ENCODE measurements around the gene LRRC58. TPM values are rescaled to one million over a fixed set of nuclear protein-coding genes. Genes with fewer than 3 reads are reported as not detected.

LRRC58 gene
- total RNA-seq (2021; ENCODE audit: unreplicated experiment) (34.8 TPM), Bru-seq, nascent RNA (percentile 93 among the genes with signal in this experiment), BruChase-seq, experiment 1, labeled RNA remaining after a 6-hour chase (percentile 98 among the genes with signal in this experiment), BruChase-seq, experiment 2, labeled RNA remaining after a 2-hour chase (percentile 96 among the genes with signal in this experiment)
- polyA plus RNA-seq (2012) = 4.9 and 7.3 TPM in 2 replicates
- long read RNA-seq, full-length matches to known transcripts = 83 of 102 reads
- long read RNA-seq, partial matches to known transcripts = 2 of 102 reads
- long read RNA-seq, other reads (novel, unspliced or antisense) = 17 of 102 reads

DNA sequence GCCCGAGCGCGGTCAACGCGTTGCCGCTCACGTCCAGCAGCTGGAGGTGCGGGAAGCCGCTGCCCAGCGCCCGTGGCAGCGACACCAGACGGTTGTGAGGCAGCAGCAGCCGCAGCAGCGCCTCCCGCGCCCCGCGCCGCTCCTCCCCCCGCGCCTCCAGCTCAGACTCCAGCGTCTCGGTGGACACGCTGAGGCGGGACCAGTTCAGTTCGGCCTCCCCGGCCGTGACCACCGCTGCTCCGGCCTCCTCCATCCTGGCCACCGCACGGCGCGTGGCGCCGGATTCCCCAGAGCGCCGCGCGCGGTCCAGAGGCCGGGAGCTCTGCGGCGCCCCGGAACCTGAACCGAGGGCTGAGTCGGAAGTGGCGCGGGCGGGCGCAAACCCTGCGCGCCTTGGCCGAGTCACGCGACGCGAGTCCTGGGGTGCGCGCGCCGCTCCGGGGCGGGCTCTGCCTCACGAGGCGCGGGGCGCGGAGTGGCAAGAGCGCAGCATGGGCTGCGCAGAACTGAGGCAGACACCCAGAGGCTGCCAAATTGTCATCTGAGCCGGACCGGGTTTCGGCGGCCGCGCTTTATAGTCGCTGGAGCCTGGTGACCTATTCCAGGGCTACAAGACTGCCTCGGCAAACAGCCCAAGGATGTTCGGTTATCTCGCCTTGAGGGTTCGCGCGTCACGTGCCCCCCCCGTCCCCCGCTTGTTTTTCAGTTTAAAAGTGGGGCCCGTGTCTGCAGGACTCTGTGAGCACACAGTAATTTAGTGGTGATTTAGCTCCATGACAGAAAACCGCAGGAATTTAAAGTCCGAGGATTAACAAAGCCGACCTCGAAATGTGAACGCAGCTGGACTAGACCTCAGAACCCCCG is at the start of gene LRRC58:
LRRC58 (minus strand) TSS at position 364 of the 864 bp plus-strand sequence; CDS start at position 253, 111 bp downstream.
- Histone ChIP-seq H3K4me2 (ENCODE audit: low read length) (peak within 1 kb of the TSS; percentile 96), H3K36me3 (ENCODE audit: control insufficient read depth in 1 of 2, insufficient read depth in 2 of 2, low read length in 2 of 2) (peaks cover 3% of the 10 kb centered on the region in 2 experiments; a peak in 1 of 4 replicates), H3K27me3 (ENCODE audit: insufficient read depth, low read length) (no peaks in the 10 kb centered on the region), H3K9me3 (ENCODE audit: control insufficient read depth in 1 of 2, insufficient read depth in 1 of 2, low read depth in 1 of 2, low read length in 2 of 2) (no peaks in the 10 kb centered on the region), H3K4me3 (replicated peaks in 1 of 2; ENCODE audit: low read depth in 1 of 2, low read length in 2 of 2) (peak within 1 kb of the TSS; percentile 78 to 93), H2AFZ (ENCODE audit: low read depth, low read length, poor library complexity, severe bottlenecking) (peak within 1 kb of the TSS; percentile 94), H3K9ac (ENCODE audit: low read length) (peak within 1 kb of the TSS; percentile 88), H3K4me1 (ENCODE audit: control insufficient read depth in 1 of 2, insufficient read depth in 2 of 2, low read length in 2 of 2) (peaks cover 14 to 40% of the 10 kb centered on the region in 2 experiments), H3K9me2 (ENCODE audit: insufficient read depth) (no peaks in the 10 kb centered on the region), H4K20me1 (ENCODE audit: insufficient read depth) (peaks cover 13% of the 10 kb centered on the region; the same call in 1 of the 2 replicates), H3K27ac (ENCODE audit: low read depth, low read length) (peak within 1 kb of the TSS; percentile 76), H3K79me2 (ENCODE audit: insufficient read depth, low read length) (peaks cover 46% of the 10 kb centered on the region)
- ChIA-PET RAD21 (ENCODE audit: low non-redundant PET in 1 of 2, low total read pairs in 2 of 2, uncharacterized antibody in 2 of 2, unreplicated experiment in 2 of 2) (interaction anchor here (0.5 to 2.0 kb wide), 3 partner anchors 16 to 105 kb away, joined by 3 to 9 read pairs (median 5); no protein-coding TSS in a partner anchor), POLR2A (interaction anchor here (1.2 to 2.3 kb wide), 3 partner anchors 9 to 68 kb away, joined by 3 to 9 read pairs (median 8); no protein-coding TSS in a partner anchor), CTCF (interaction anchor here (2.4 to 2.7 kb wide), 2 partner anchors 69 to 210 kb away, joined by 7 to 26 read pairs; no protein-coding TSS in a partner anchor)
- DNase-seq (ENCODE audit: low read depth, low spot score) (peak; percentile 93), ATAC-seq (peak; percentile 94)
- intact Hi-C loops (cut with micrococcal nuclease) = loop anchor here (5.0 kb wide), 1 partner anchor 68 kb away; no protein-coding TSS in a partner anchor
- TSS peak; percentile 83 for BruUV-seq (replicated peaks)
- TF ChIP-seq CBX3 (IDR thresholded peaks at IDR 0.05; ENCODE audit: low read depth) = peak; percentile 64; the same call in 1 of the 2 replicates
- TF ChIP-seq CEBPB (IDR thresholded peaks at IDR 0.05; ENCODE audit: low read depth) = no peak
- TF ChIP-seq, protein P1, sequence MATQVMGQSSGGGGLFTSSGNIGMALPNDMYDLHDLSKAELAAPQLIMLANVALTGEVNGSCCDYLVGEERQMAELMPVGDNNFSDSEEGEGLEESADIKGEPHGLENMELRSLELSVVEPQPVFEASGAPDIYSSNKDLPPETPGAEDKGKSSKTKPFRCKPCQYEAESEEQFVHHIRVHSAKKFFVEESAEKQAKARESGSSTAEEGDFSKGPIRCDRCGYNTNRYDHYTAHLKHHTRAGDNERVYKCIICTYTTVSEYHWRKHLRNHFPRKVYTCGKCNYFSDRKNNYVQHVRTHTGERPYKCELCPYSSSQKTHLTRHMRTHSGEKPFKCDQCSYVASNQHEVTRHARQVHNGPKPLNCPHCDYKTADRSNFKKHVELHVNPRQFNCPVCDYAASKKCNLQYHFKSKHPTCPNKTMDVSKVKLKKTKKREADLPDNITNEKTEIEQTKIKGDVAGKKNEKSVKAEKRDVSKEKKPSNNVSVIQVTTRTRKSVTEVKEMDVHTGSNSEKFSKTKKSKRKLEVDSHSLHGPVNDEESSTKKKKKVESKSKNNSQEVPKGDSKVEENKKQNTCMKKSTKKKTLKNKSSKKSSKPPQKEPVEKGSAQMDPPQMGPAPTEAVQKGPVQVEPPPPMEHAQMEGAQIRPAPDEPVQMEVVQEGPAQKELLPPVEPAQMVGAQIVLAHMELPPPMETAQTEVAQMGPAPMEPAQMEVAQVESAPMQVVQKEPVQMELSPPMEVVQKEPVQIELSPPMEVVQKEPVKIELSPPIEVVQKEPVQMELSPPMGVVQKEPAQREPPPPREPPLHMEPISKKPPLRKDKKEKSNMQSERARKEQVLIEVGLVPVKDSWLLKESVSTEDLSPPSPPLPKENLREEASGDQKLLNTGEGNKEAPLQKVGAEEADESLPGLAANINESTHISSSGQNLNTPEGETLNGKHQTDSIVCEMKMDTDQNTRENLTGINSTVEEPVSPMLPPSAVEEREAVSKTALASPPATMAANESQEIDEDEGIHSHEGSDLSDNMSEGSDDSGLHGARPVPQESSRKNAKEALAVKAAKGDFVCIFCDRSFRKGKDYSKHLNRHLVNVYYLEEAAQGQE (IDR thresholded peaks at IDR 0.05; ENCODE audit: low read depth) = no peak
- TF ChIP-seq RAD21 (IDR thresholded peaks at IDR 0.05; ENCODE audit: low read depth) = peak; percentile 30
- TF ChIP-seq, protein P2, sequence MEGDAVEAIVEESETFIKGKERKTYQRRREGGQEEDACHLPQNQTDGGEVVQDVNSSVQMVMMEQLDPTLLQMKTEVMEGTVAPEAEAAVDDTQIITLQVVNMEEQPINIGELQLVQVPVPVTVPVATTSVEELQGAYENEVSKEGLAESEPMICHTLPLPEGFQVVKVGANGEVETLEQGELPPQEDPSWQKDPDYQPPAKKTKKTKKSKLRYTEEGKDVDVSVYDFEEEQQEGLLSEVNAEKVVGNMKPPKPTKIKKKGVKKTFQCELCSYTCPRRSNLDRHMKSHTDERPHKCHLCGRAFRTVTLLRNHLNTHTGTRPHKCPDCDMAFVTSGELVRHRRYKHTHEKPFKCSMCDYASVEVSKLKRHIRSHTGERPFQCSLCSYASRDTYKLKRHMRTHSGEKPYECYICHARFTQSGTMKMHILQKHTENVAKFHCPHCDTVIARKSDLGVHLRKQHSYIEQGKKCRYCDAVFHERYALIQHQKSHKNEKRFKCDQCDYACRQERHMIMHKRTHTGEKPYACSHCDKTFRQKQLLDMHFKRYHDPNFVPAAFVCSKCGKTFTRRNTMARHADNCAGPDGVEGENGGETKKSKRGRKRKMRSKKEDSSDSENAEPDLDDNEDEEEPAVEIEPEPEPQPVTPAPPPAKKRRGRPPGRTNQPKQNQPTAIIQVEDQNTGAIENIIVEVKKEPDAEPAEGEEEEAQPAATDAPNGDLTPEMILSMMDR (IDR thresholded peaks at IDR 0.05 in 2 of 3, conservative IDR thresholded peaks at IDR 0.05 in 1 of 3; ENCODE audit: borderline replicate concordance in 1 of 3, insufficient read depth in 1 of 3, low read depth in 2 of 3, low read length in 2 of 3) = peak in 2 of 3 experiments; percentile 12 to 16; a peak in 1 of 6 replicates
- peak; percentile 85 for TF ChIP-seq POLR2AphosphoS5 (IDR thresholded peaks at IDR 0.05; ENCODE audit: low read depth, low read length)
- TF ChIP-seq EZH2phosphoT487 (IDR thresholded peaks at IDR 0.05; ENCODE audit: borderline replicate concordance) = no peak
- TF ChIP-seq TCF7L2 (IDR thresholded peaks at IDR 0.05; ENCODE audit: borderline replicate concordance, extremely low read depth, insufficient read depth, insufficient read length) = peak; percentile 93
- TF ChIP-seq EGR1 (IDR thresholded peaks at IDR 0.05; ENCODE audit: low read depth) = no peak
- no peak for TF ChIP-seq EZH2 (IDR thresholded peaks at IDR 0.05)
- TF ChIP-seq ZNF274 (IDR thresholded peaks at IDR 0.05; ENCODE audit: low read depth, low read length) = no peak
- TF ChIP-seq, protein P3, sequence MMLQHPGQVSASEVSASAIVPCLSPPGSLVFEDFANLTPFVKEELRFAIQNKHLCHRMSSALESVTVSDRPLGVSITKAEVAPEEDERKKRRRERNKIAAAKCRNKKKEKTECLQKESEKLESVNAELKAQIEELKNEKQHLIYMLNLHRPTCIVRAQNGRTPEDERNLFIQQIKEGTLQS (IDR thresholded peaks at IDR 0.05) = no peak
- no peak for TF ChIP-seq ELF1 (IDR thresholded peaks at IDR 0.05; ENCODE audit: borderline replicate concordance, low read depth)
- TF ChIP-seq, protein P4, sequence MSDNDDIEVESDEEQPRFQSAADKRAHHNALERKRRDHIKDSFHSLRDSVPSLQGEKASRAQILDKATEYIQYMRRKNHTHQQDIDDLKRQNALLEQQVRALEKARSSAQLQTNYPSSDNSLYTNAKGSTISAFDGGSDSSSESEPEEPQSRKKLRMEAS (IDR thresholded peaks at IDR 0.05) = peak; percentile 84

Measured in HCT116 (cell line).